NCI-H748 (cell line): ENCODE measurements around the gene BTF3L4.

ENCODE experiments used
- DNase-seq: peaks from one replicate; lab custom pipeline; 2025; ENCODE audit not compliant: unreplicated experiment; lab: John Stamatoyannopoulos, UW

The BTF3L4 gene

GRCh38 chr1:52122384-52122783 lies 66.3 kb downstream of the BTF3L4 start:
- DNase-seq: no peak

DNA sequence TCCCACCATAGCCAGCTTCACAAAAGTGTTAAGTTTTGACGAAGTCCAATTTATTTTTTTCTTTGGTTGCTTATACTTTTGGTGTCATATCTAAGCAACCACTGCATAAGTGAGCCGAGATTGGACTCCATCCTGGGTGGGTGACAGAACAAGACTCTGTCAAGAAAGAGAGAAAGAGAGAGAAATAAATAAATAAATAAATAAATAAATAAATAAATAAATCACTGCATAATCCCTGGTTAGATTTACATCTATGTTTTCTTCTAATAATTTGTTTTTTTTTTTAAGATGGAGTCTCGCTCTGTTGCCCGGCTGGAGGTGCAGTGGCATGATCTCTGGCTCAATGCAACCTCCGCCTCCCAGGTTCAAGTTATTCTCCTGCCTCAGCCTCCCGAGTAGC lies 67.5 kb downstream of the BTF3L4 start:
- no peak for DNase-seq

- no peak for DNase-seq
These were observed 69.8 kb downstream of the BTF3L4 start for GRCh38 chr1:52125736-52126359.

GRCh38 chr1:52127181-52128180 lies 71.4 kb downstream of the BTF3L4 start:
- peak; percentile 78 for DNase-seq

GRCh38 chr1:52139817-52140540 lies 83.9 kb downstream of the BTF3L4 start:
- DNase-seq: no peak
